Measurements from ENCODE around the gene TMEM37.

The TMEM37 gene

GRCh38 chr2:119442850-119443249 is 11.2 kb downstream of the TMEM37 start:
- Histone ChIP-seq H3K27ac (ENCODE audit: low read length) (no peak overlapping the region), H3K4me1 (ENCODE audit: control insufficient read depth in 1 of 2, insufficient read depth in 2 of 2, low read length in 2 of 2) (no peaks in the 10 kb centered on the region), H3K36me3 (ENCODE audit: control insufficient read depth in 1 of 2, insufficient read depth in 2 of 2, low read length in 2 of 2) (no peaks in the 10 kb centered on the region), H3K9me3 (ENCODE audit: control insufficient read depth in 1 of 2, low read length in 2 of 2) (no peaks in the 10 kb centered on the region), H3K4me3 (ENCODE audit: low read depth in 1 of 2, low read length in 2 of 2) (no peak overlapping the region), H3K27me3 (ENCODE audit: low read depth, low read length) (no peaks in the 10 kb centered on the region)

- no peaks in the 10 kb centered on the region for H3K27me3 ChIP-seq (ENCODE audit: low read depth, low read length)
- H3K9me3 ChIP-seq (ENCODE audit: control insufficient read depth in 1 of 2, low read length in 2 of 2), result no peaks in the 10 kb centered on the region
- H3K4me1 ChIP-seq (ENCODE audit: control insufficient read depth in 1 of 2, insufficient read depth in 2 of 2, low read length in 2 of 2), result no peaks in the 10 kb centered on the region
- H3K4me3 ChIP-seq (ENCODE audit: low read depth in 1 of 2, low read length in 2 of 2), result no peak overlapping the region
- H3K27ac ChIP-seq (ENCODE audit: low read length), result no peak overlapping the region
- H3K36me3 ChIP-seq (ENCODE audit: control insufficient read depth in 1 of 2, insufficient read depth in 2 of 2, low read length in 2 of 2), result no peaks in the 10 kb centered on the region
These were observed 14.4 kb downstream of the TMEM37 start for GRCh38 chr2:119446037-119446436.

GRCh38 chr2:119448427-119449141 is 16.9 kb downstream of the TMEM37 start:
- H3K36me3 ChIP-seq (ENCODE audit: control insufficient read depth in 1 of 2, insufficient read depth in 2 of 2, low read length in 2 of 2), result no peaks in the 10 kb centered on the region
- H3K27ac ChIP-seq (ENCODE audit: low read length), result no peak overlapping the region
- no peaks in the 10 kb centered on the region for H3K4me1 ChIP-seq (ENCODE audit: control insufficient read depth in 1 of 2, insufficient read depth in 2 of 2, low read length in 2 of 2)
- no peaks in the 10 kb centered on the region for H3K27me3 ChIP-seq (ENCODE audit: low read depth, low read length)
- H3K4me3 ChIP-seq (ENCODE audit: low read depth in 1 of 2, low read length in 2 of 2), result no peak overlapping the region
- no peaks in the 10 kb centered on the region for H3K9me3 ChIP-seq (ENCODE audit: control insufficient read depth in 1 of 2, low read length in 2 of 2)

GRCh38 chr2:119449521-119449920 is 17.9 kb downstream of the TMEM37 start:
- H3K27ac ChIP-seq (ENCODE audit: low read length), result no peak overlapping the region
- no peak overlapping the region for H3K4me3 ChIP-seq (ENCODE audit: low read depth in 1 of 2, low read length in 2 of 2)
- H3K4me1 ChIP-seq (ENCODE audit: control insufficient read depth in 1 of 2, insufficient read depth in 2 of 2, low read length in 2 of 2), result no peaks in the 10 kb centered on the region
- H3K9me3 ChIP-seq (ENCODE audit: control insufficient read depth in 1 of 2, low read length in 2 of 2), result no peaks in the 10 kb centered on the region
- no peaks in the 10 kb centered on the region for H3K36me3 ChIP-seq (ENCODE audit: control insufficient read depth in 1 of 2, insufficient read depth in 2 of 2, low read length in 2 of 2)
- no peaks in the 10 kb centered on the region for H3K27me3 ChIP-seq (ENCODE audit: low read depth, low read length)

GRCh38 chr2:119451336-119452050 is 19.8 kb downstream of the TMEM37 start:
- Histone ChIP-seq H3K4me1 (ENCODE audit: control insufficient read depth in 1 of 2, insufficient read depth in 2 of 2, low read length in 2 of 2) (no peaks in the 10 kb centered on the region), H3K27ac (ENCODE audit: low read length) (no peak overlapping the region), H3K27me3 (ENCODE audit: low read depth, low read length) (no peaks in the 10 kb centered on the region), H3K4me3 (ENCODE audit: low read depth in 1 of 2, low read length in 2 of 2) (no peak overlapping the region), H3K36me3 (ENCODE audit: control insufficient read depth in 1 of 2, insufficient read depth in 2 of 2, low read length in 2 of 2) (no peaks in the 10 kb centered on the region), H3K9me3 (ENCODE audit: control insufficient read depth in 1 of 2, low read length in 2 of 2) (no peaks in the 10 kb centered on the region)

GRCh38 chr2:119453972-119454593 is 22.4 kb downstream of the TMEM37 start:
- no peak overlapping the region for H3K4me3 ChIP-seq (ENCODE audit: low read depth in 1 of 2, low read length in 2 of 2)
- no peaks in the 10 kb centered on the region for H3K36me3 ChIP-seq (ENCODE audit: control insufficient read depth in 1 of 2, insufficient read depth in 2 of 2, low read length in 2 of 2)
- no peaks in the 10 kb centered on the region for H3K4me1 ChIP-seq (ENCODE audit: control insufficient read depth in 1 of 2, insufficient read depth in 2 of 2, low read length in 2 of 2)
- H3K9me3 ChIP-seq (ENCODE audit: control insufficient read depth in 1 of 2, low read length in 2 of 2), result no peaks in the 10 kb centered on the region
- H3K27ac ChIP-seq (ENCODE audit: low read length), result no peak overlapping the region
- H3K27me3 ChIP-seq (ENCODE audit: low read depth, low read length), result no peaks in the 10 kb centered on the region

GRCh38 chr2:119455066-119455718 is 23.5 kb downstream of the TMEM37 start:
- H3K27ac ChIP-seq (ENCODE audit: low read length), result no peak overlapping the region
- H3K27me3 ChIP-seq (ENCODE audit: low read depth, low read length), result no peaks in the 10 kb centered on the region
- no peaks in the 10 kb centered on the region for H3K9me3 ChIP-seq (ENCODE audit: control insufficient read depth in 1 of 2, low read length in 2 of 2)
- no peaks in the 10 kb centered on the region for H3K36me3 ChIP-seq (ENCODE audit: control insufficient read depth in 1 of 2, insufficient read depth in 2 of 2, low read length in 2 of 2)
- no peaks in the 10 kb centered on the region for H3K4me1 ChIP-seq (ENCODE audit: control insufficient read depth in 1 of 2, insufficient read depth in 2 of 2, low read length in 2 of 2)
- H3K4me3 ChIP-seq (ENCODE audit: low read depth in 1 of 2, low read length in 2 of 2), result no peak overlapping the region

GRCh38 chr2:119460076-119460475 is 28.4 kb downstream of the TMEM37 start:
- no peaks in the 10 kb centered on the region for H3K36me3 ChIP-seq (ENCODE audit: control insufficient read depth in 1 of 2, insufficient read depth in 2 of 2, low read length in 2 of 2)
- H3K4me3 ChIP-seq (ENCODE audit: low read depth in 1 of 2, low read length in 2 of 2), result no peak overlapping the region
- H3K9me3 ChIP-seq (ENCODE audit: control insufficient read depth in 1 of 2, low read length in 2 of 2), result no peaks in the 10 kb centered on the region
- H3K27me3 ChIP-seq (ENCODE audit: low read depth, low read length), result no peaks in the 10 kb centered on the region
- no peak overlapping the region for H3K27ac ChIP-seq (ENCODE audit: low read length)
- no peaks in the 10 kb centered on the region for H3K4me1 ChIP-seq (ENCODE audit: control insufficient read depth in 1 of 2, insufficient read depth in 2 of 2, low read length in 2 of 2)

- Histone ChIP-seq H3K4me3 (ENCODE audit: low read depth in 1 of 2, low read length in 2 of 2) (no peak overlapping the region), H3K36me3 (ENCODE audit: control insufficient read depth in 1 of 2, insufficient read depth in 2 of 2, low read length in 2 of 2) (no peaks in the 10 kb centered on the region), H3K27me3 (ENCODE audit: low read depth, low read length) (no peaks in the 10 kb centered on the region), H3K4me1 (ENCODE audit: control insufficient read depth in 1 of 2, insufficient read depth in 2 of 2, low read length in 2 of 2) (no peaks in the 10 kb centered on the region), H3K9me3 (ENCODE audit: control insufficient read depth in 1 of 2, low read length in 2 of 2) (no peaks in the 10 kb centered on the region), H3K27ac (ENCODE audit: low read length) (no peak overlapping the region)
These were observed 30.2 kb downstream of the TMEM37 start for GRCh38 chr2:119461811-119462210.

- H3K36me3 ChIP-seq (ENCODE audit: control insufficient read depth in 1 of 2, insufficient read depth in 2 of 2, low read length in 2 of 2), result no peaks in the 10 kb centered on the region
- no peaks in the 10 kb centered on the region for H3K9me3 ChIP-seq (ENCODE audit: control insufficient read depth in 1 of 2, low read length in 2 of 2)
- no peaks in the 10 kb centered on the region for H3K4me1 ChIP-seq (ENCODE audit: control insufficient read depth in 1 of 2, insufficient read depth in 2 of 2, low read length in 2 of 2)
- no peak overlapping the region for H3K4me3 ChIP-seq (ENCODE audit: low read depth in 1 of 2, low read length in 2 of 2)
- H3K27me3 ChIP-seq (ENCODE audit: low read depth, low read length), result no peaks in the 10 kb centered on the region
- no peak overlapping the region for H3K27ac ChIP-seq (ENCODE audit: low read length)
These were observed 30.9 kb downstream of the TMEM37 start for GRCh38 chr2:119462574-119462973.

GRCh38 chr2:119463136-119463535 is 31.5 kb downstream of the TMEM37 start:
- Histone ChIP-seq H3K27me3 (ENCODE audit: low read depth, low read length) (no peaks in the 10 kb centered on the region), H3K36me3 (ENCODE audit: control insufficient read depth in 1 of 2, insufficient read depth in 2 of 2, low read length in 2 of 2) (no peaks in the 10 kb centered on the region), H3K4me1 (ENCODE audit: control insufficient read depth in 1 of 2, insufficient read depth in 2 of 2, low read length in 2 of 2) (no peaks in the 10 kb centered on the region), H3K9me3 (ENCODE audit: control insufficient read depth in 1 of 2, low read length in 2 of 2) (no peaks in the 10 kb centered on the region), H3K27ac (ENCODE audit: low read length) (no peak overlapping the region), H3K4me3 (ENCODE audit: low read depth in 1 of 2, low read length in 2 of 2) (no peak overlapping the region)
